Neural cell (in vitro differentiated cells): ENCODE results near the gene COL25A1.

Experiments
- EZH2 ChIP-seq: fragments of 200-600, 300-800 bp; shearing (Covaris generic), sonication (generic); IDR thresholded peaks from 2 replicates; pipeline ENCODE4 v1.6.1; 2014; ENCODE audit warnings: antibody characterized with exemption, low read length, borderline replicate concordance, mild to moderate bottlenecking; ENCODE audit not compliant: insufficient read depth, poor library complexity, severe bottlenecking
- POLR2AphosphoS5 ChIP-seq: IDR thresholded peaks from 2 replicates; pipeline ENCODE4 v1.6.1; 2012
- SMC3 ChIP-seq: fragments of 450-650 bp; conservative IDR thresholded peaks from 2 replicates; pipeline ENCODE4 v1.6.1; 2014; ENCODE audit warnings: antibody characterized with exemption, mild to moderate bottlenecking, moderate library complexity; ENCODE audit not compliant: poor library complexity
- TAF1 ChIP-seq: IDR thresholded peaks from 2 replicates; pipeline ENCODE4 v1.6.1; 2012; ENCODE audit warnings: low read depth
- TF ChIP-seq, protein P1 (sequence below): fragments of 450-650 bp; IDR thresholded peaks from 2 replicates; pipeline ENCODE4 v1.5.1; 2014; ENCODE audit warnings: antibody characterized with exemption, mild to moderate bottlenecking, moderate library complexity; ENCODE audit not compliant: poor library complexity, severe bottlenecking
- TF ChIP-seq, protein P2 (sequence below): IDR thresholded peaks from 2 replicates; pipeline ENCODE4 v1.6.1; 2012; ENCODE audit warnings: borderline replicate concordance

DNA sequence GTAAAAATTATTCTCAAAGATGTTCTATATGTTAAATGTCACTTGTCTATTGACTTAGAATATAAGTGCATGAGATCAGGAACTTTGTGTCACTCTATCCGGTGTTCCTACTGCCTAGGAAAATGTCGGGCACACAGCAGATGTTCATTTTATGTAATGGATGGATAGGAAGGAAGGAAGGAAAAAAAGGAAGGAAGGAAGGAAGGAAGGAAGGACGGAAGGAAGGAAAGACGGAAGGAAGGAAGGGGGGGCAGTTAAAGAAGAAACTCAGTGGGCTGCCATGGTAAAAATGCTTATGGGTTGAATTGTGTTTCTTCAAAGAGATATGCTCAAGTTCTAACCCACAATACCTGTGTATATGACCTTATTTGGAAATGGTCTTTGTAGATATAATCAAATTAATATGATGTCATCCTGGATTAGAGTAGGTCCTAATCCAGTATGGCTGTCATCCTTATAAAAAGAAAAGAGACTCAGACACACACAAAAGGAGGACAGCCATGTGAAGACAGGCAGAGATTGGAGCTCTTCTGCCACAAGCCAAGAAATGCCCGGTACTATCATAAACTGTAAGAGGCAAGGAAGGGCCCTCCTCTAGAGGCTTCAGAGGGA, 86.3 kb downstream of the COL25A1 start:
- TF ChIP-seq, protein P1, sequence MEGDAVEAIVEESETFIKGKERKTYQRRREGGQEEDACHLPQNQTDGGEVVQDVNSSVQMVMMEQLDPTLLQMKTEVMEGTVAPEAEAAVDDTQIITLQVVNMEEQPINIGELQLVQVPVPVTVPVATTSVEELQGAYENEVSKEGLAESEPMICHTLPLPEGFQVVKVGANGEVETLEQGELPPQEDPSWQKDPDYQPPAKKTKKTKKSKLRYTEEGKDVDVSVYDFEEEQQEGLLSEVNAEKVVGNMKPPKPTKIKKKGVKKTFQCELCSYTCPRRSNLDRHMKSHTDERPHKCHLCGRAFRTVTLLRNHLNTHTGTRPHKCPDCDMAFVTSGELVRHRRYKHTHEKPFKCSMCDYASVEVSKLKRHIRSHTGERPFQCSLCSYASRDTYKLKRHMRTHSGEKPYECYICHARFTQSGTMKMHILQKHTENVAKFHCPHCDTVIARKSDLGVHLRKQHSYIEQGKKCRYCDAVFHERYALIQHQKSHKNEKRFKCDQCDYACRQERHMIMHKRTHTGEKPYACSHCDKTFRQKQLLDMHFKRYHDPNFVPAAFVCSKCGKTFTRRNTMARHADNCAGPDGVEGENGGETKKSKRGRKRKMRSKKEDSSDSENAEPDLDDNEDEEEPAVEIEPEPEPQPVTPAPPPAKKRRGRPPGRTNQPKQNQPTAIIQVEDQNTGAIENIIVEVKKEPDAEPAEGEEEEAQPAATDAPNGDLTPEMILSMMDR: no peak
- TF ChIP-seq EZH2 (no peak), POLR2AphosphoS5 (no peak), SMC3 (no peak), TAF1 (no peak)
- TF ChIP-seq, protein P2, sequence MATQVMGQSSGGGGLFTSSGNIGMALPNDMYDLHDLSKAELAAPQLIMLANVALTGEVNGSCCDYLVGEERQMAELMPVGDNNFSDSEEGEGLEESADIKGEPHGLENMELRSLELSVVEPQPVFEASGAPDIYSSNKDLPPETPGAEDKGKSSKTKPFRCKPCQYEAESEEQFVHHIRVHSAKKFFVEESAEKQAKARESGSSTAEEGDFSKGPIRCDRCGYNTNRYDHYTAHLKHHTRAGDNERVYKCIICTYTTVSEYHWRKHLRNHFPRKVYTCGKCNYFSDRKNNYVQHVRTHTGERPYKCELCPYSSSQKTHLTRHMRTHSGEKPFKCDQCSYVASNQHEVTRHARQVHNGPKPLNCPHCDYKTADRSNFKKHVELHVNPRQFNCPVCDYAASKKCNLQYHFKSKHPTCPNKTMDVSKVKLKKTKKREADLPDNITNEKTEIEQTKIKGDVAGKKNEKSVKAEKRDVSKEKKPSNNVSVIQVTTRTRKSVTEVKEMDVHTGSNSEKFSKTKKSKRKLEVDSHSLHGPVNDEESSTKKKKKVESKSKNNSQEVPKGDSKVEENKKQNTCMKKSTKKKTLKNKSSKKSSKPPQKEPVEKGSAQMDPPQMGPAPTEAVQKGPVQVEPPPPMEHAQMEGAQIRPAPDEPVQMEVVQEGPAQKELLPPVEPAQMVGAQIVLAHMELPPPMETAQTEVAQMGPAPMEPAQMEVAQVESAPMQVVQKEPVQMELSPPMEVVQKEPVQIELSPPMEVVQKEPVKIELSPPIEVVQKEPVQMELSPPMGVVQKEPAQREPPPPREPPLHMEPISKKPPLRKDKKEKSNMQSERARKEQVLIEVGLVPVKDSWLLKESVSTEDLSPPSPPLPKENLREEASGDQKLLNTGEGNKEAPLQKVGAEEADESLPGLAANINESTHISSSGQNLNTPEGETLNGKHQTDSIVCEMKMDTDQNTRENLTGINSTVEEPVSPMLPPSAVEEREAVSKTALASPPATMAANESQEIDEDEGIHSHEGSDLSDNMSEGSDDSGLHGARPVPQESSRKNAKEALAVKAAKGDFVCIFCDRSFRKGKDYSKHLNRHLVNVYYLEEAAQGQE: no peak
